ENCODE data around the gene CABP7.

CABP7 gene

DNA sequence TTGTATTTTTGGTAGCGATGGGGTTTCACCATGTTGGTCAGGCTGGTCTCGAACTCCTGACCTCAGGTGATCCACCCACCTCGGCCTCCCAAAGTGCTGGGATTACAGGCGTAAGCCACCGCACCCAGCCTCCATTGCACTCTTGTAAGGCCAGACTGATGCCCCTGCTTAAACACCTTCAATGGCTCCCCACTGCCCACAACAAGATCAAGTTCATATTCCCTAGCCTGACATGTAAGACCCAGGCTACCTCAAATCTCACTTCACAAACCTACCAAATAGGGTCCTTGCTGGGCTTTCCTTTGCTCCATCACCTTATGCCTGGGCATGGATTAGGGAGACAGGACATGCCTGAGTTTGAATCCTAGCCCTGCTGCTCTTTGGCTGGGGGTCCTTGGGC lies 60.4 kb downstream of the CABP7 start:
- DNase-seq (ENCODE audit: low read depth), result no peak

DNA sequence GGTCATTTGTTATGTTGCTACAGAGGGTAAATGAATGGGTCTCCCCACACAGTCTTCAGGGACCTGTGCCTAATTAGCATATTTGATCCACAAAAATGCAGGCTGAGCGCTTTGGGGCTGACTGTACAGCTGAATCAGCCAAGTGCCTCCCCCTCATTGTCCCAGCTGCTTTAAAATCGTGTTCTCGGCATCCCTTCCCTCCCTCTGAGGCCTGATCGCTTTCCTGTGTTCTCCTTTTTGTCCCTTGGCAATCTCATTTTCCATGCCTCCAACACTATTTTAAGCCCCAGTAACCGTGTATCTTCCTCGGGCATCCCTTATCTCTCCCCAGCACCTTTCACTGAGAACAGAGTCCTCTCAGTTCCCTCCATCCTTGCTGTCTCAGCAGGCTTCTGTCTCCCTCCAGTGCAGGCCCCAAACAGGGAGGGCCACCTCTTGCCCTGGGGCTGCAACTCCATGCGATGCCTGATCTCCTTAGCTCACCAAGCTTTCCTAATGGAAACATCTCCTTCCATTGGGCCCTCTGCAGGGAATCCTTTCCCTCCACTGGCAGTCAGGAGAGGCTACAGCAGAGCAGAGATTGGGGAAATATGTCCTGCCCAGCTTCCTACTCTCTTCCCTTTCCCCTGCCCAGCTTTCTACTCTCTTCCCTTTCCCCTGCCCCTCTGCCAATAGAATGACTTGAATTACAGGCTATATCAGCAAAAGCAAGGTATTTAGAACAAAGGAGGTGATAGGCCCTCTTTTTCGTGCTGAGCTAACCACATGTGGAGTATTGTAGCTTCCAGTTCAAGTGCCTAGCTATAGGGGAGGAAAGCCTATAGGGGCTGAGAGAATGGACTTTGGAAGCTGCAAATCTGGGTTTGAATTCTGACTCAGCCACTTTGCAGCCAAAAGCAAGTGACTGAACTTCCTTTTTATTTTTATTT lies 61.2 kb downstream of the CABP7 start:
- DNase-seq (ENCODE audit: low read depth), result no peak
